Nephron progenitor cell (in vitro differentiated cells): ENCODE results near the gene CRYBB3.

Experiments
- DNase-seq: peaks from one replicate; pipeline ENCODE4 v3.0.0; 2021
- H3K27ac Mint-ChIP-seq: 2 replicates; pipeline ENCODE4 v1.8.0; 2021; ENCODE audit warnings: mild to moderate bottlenecking, moderate library complexity, mixed read lengths
- H3K27me3 Mint-ChIP-seq: 2 replicates; pipeline ENCODE4 v1.8.0; 2021; ENCODE audit warnings: mild to moderate bottlenecking, low read depth, mixed read lengths; ENCODE audit not compliant: poor library complexity
- H3K36me3 Mint-ChIP-seq: 2 replicates; pipeline ENCODE4 v1.8.0; 2021; ENCODE audit warnings: low read depth, mixed read lengths
- H3K4me1 Mint-ChIP-seq: 2 replicates; pipeline ENCODE4 v1.8.0; 2021; ENCODE audit warnings: mixed read lengths
- H3K4me3 Mint-ChIP-seq: 2 replicates; pipeline ENCODE4 v1.8.0; 2021; ENCODE audit warnings: mild to moderate bottlenecking, moderate library complexity, mixed read lengths
- H3K9me3 Mint-ChIP-seq: 2 replicates; pipeline ENCODE4 v1.8.0; 2021; ENCODE audit warnings: mild to moderate bottlenecking, moderate library complexity, mixed read lengths
- CTCF ChIP-seq: fragments of 200-600 bp; sonication (generic); IDR thresholded peaks from 2 replicates; pipeline ENCODE4 v1.5.0; 2021; ENCODE audit warnings: antibody characterized with exemption

The CRYBB3 gene

GRCh38 chr22:25172153-25172552, 27.5 kb upstream of the CRYBB3 start:
- DNase-seq = no peak
- Mint-ChIP-seq H3K4me3 (no peak overlapping the region), H3K9me3 (no peaks in the 10 kb centered on the region), H3K36me3 (peaks cover 6% of the 10 kb centered on the region), H3K4me1 (peaks cover under 1% of the 10 kb centered on the region), H3K27ac (no peak overlapping the region), H3K27me3 (peaks cover 6% of the 10 kb centered on the region)
- TF ChIP-seq CTCF = no peak

GRCh38 chr22:25174156-25174887, 25.3 kb upstream of the CRYBB3 start:
- H3K4me1 Mint-ChIP-seq = no peaks in the 10 kb centered on the region
- peaks cover 9% of the 10 kb centered on the region for H3K27me3 Mint-ChIP-seq
- no peak overlapping the region for H3K4me3 Mint-ChIP-seq
- no peak overlapping the region for H3K27ac Mint-ChIP-seq
- peaks cover 2% of the 10 kb centered on the region for H3K9me3 Mint-ChIP-seq
- H3K36me3 Mint-ChIP-seq = peaks cover 17% of the 10 kb centered on the region
- TF ChIP-seq CTCF = no peak
- DNase-seq = no peak

- Mint-ChIP-seq H3K27ac (no peak overlapping the region), H3K9me3 (peaks cover 8% of the 10 kb centered on the region), H3K36me3 (peaks cover 23% of the 10 kb centered on the region), H3K27me3 (peaks cover 10% of the 10 kb centered on the region), H3K4me3 (no peak overlapping the region), H3K4me1 (no peaks in the 10 kb centered on the region)
- DNase-seq = no peak
- no peak for TF ChIP-seq CTCF
Measured at GRCh38 chr22:25174888-25175411, 24.7 kb upstream of the CRYBB3 start.

- Mint-ChIP-seq H3K36me3 (peaks cover 27% of the 10 kb centered on the region), H3K27ac (no peak overlapping the region), H3K9me3 (peaks cover 10% of the 10 kb centered on the region), H3K4me1 (no peaks in the 10 kb centered on the region), H3K27me3 (peaks cover 10% of the 10 kb centered on the region), H3K4me3 (no peak overlapping the region)
- no peak for TF ChIP-seq CTCF
- DNase-seq = no peak
Measured at GRCh38 chr22:25176175-25176574, 23.5 kb upstream of the CRYBB3 start.

GRCh38 chr22:25176799-25177198, 22.9 kb upstream of the CRYBB3 start:
- H3K36me3 Mint-ChIP-seq = peaks cover 33% of the 10 kb centered on the region
- H3K27ac Mint-ChIP-seq = no peak overlapping the region
- no peaks in the 10 kb centered on the region for H3K4me1 Mint-ChIP-seq
- no peak for DNase-seq
- TF ChIP-seq CTCF = no peak
- H3K4me3 Mint-ChIP-seq = no peak overlapping the region
- H3K27me3 Mint-ChIP-seq = peaks cover 10% of the 10 kb centered on the region
- peaks cover 10% of the 10 kb centered on the region for H3K9me3 Mint-ChIP-seq

- Mint-ChIP-seq H3K4me1 (no peaks in the 10 kb centered on the region), H3K27ac (no peak overlapping the region), H3K36me3 (peaks cover 35% of the 10 kb centered on the region), H3K9me3 (peaks cover 10% of the 10 kb centered on the region), H3K4me3 (no peak overlapping the region), H3K27me3 (peaks cover 12% of the 10 kb centered on the region)
- no peak for DNase-seq
- no peak for TF ChIP-seq CTCF
Measured at GRCh38 chr22:25177226-25177625, 22.4 kb upstream of the CRYBB3 start.
